HG02571 (cell line): Measurements from ENCODE around the gene CNOT4.
"Not testable (repeated sequence)": the region's sequence is repeated elsewhere in the genome, so short reads cannot be mapped to it uniquely, and the experiment has no call there.

Source experiments
- ATAC-seq: cut with Tn5 transposase; IDR thresholded peaks from one replicate; pipeline ENCODE4 v1.9.1; 2021; ENCODE audit warnings: mild to moderate bottlenecking, moderate library complexity; ENCODE audit not compliant: unreplicated experiment

Gene CNOT4

DNA sequence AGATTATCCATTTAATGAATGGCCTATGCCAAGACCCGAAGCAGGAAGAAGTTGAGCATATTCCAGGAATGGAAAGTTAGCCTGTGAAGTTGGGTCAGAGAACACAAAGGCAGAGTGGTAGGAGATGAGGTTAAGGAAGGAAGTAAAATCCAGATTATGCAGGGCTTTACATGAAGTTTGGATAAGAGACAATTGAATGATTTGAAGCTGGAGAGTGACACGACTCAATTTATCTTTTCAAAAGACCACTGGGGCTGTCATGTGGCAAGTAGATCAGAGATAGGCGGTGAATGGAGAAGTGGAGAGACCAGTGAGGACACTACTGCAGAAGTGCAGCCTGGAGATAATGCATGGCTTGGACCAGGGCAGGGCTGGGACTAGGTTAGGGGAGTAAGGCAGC, 7.2 kb upstream of the CNOT4 start:
- no peak for ATAC-seq

DNA sequence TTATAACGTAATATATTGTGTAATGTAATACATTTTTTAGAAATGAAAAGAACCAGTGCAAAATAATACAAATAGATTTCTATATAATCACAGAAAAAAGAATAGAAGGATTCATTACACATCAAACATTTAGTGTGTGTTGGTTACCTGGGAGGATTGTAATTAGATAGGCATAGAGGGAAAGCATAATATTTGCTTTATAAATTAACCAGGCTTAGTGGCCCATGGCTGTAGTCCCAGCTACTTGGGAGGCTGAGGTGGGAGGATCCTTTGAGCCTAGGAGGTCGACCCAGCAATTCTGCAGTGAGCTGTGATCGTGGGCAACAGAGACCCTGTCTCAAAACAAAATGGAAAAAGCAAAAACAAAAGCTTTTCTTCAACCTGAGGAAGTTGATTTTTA, 5.0 kb upstream of the CNOT4 start:
- no peak for ATAC-seq

DNA sequence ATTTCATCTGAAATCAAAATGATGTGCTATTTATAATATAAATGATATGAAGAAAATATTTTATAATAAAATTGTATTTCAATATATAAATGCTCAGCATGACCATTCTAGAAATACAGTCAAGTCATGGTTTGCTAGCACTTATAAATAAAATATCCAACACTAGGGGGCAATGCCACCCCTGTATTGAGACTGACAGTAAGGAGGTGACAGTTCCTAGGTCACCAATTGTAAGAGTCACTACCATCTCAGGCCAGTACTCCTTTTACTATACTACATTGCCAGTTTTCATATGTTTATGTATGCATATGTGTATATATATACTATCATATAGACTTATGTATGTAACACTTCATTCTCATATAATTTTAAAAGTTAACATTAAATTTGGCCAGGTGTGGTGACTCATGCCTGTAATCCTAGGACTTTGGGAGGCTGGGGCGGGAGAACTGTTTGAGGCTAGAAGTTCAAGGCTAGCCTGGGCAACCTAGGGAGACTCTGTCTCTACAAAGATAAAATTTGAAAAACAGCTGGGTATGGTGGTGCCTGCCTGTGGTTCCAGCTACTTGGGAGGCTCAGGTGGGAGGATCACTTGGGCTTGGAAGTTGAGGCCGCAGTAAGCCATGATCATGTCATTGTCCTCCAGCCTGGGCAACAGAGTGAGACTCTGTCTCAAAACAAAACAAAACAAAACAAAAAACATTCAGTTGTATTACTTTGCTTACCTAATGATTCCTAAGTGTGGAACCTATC, 2.4 kb upstream of the CNOT4 start:
- no peak for ATAC-seq

DNA sequence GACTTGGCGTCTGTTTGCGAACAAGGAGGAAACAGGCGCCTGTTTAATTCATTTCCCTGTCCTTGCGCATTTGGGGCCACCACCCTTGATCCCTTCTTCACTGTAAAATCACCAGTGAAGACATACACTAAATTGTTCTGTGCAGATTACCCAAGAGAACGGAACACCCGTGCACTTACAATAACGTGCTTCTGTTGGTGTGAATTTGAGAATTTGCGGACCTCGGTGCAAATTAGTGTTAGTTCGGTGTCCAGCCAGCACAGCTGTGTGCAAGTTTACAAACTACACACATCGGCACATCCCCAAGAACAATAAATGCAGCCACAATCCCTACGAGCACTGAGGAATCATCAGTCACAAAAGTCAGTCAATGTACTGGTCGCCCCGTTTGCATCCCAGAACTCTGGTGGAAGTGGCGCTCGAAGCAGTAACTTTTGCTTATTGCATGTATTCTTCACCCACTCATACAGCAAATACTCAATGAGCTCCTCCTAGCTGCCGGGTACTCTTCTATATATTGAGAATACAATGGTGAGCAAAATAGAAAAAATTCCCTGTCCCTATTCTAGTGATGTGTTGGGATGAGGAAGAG, 786 bp upstream of the CNOT4 start:
- ATAC-seq, result no peak

DNA sequence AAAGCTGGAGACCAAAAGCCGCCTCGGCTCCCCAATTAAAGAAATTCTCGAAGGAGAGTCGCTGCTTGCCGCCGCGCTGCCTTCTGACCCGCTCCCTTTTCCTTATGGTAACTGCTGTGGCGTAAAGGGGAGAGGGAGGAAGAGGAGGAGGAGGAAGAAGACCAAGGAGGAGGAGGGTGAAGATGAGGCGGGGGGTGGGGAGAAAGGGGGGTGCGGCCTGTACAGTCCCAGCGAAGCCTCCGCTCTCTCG, 388 bp downstream of the CNOT4 start:
- ATAC-seq, result no peak

DNA sequence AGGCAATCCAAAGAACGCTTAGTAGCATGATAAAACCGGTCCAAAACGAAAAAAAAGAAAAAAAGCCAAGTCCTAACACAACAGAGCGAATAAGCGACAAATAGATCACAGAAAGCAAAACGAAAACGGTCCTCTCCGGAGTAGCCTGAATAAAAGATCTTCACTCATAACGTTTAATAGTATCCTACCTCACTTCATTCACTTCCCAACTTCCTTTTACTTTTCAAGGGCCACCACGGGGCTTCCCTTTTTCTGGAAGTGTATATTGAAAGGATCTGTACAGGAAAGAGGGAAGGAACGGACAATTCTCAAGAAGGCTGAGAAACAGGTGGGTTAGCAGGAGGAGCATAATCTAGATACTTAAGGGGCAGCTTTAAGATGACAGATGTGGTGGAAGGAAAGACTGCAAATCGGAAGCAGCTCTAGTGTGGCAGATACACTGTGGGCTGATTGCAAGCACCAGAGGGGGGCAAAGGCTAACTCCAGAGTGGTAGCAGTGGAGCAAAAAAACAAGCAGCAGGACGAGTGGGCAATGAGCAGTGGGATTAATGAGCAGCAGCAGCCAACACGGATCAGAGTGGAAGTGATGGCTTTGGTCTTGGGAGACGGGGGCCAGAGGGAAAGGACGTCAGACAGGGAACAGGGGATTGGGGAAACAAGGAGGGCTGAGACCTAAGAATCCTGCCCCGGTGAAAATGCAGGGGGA, 866 bp downstream of the CNOT4 start:
- no peak for ATAC-seq

DNA sequence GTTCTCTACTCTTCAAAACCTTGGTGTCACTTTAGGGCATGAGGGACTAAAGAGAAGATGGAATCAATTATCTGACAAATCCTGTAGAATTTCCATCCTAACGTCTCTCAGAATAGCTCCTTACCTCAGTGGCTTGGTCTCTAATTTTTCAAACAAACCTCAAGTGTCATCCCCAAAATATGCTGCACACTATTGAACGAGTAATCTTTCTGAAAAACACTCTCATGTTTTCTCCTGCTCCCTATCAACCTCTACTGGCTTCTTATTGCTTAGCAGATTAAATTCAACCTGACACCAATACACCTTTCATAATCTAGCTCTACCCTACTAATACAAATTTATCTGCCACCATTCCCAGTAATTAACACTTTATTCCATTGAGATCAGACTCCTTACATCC, 8.5 kb downstream of the CNOT4 start:
- ATAC-seq, result no peak

DNA sequence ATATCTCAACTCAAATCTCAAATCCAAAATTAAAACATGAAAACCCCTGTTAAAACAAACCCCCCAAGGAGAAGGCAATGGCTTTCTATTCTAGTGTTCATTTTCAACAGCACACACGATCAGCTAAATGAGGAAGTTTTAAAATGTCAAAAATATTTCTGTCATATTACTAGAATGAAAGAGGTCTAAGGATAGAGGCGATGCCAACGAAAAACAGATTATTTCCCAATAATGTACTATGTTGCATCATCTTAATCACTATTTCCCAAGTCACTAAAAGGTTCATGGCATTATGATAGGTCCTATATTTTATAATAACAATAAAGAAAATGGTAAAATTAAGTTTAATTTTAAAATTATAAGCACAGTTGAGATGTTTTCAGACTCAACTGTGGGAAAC, 10.1 kb downstream of the CNOT4 start:
- ATAC-seq, result no peak

DNA sequence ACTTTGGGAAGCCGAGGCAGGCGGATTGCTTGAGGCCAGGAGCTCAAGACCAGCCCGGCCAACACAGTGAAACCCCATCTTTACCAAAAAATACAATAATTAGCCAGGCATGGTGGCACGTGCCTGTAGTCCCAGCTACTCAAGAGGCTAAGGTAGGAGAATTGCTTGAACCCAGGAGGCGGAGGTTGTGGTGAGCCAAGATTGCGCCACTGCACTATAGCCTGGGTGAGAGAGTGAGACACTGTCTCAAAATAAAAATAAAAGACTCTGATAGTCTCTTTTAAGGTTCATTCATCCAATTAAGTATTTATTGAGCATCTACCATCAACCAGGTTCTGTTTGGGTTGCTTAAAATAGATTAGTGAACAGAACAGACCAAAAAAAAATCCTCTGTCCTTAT, 12.7 kb downstream of the CNOT4 start:
- ATAC-seq, result not testable (repeated sequence)

DNA sequence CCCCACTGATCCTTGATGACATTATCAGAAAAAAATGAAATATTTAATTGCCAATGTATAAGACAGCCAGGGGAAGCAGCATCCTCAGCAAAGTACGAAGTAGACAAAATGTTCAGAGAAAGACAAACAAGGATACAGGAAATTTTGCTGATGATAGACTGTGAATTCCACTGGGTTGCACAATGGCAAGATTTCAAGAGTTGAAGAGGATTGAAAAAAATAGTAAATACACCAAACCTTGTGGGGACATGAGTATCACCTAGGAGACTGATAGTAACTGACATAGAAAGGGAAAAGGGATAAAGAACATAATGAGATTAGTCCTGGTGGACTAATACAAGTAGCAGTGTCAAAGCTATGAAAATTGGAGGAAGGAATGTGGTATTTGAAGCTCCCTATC, 16.5 kb downstream of the CNOT4 start:
- ATAC-seq, result no peak

DNA sequence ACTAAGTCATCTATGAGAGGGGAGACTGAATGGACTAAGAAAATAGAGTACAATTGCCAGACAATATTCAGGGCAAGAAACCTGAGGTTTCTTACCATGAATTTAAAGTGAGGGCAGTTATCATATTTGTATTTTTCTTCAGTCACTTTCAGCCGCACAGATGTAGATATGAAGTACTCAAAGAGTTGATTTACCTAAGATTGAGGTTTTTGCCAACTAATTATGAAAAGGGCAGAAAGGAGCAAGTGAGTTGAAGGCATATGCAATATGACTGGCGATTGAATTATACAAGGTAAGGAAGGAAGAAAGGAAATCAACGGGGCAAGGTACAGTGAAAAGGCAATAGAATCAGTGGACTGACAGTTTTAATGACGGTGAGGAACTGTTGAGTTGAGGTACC, 17.8 kb downstream of the CNOT4 start:
- ATAC-seq, result no peak

DNA sequence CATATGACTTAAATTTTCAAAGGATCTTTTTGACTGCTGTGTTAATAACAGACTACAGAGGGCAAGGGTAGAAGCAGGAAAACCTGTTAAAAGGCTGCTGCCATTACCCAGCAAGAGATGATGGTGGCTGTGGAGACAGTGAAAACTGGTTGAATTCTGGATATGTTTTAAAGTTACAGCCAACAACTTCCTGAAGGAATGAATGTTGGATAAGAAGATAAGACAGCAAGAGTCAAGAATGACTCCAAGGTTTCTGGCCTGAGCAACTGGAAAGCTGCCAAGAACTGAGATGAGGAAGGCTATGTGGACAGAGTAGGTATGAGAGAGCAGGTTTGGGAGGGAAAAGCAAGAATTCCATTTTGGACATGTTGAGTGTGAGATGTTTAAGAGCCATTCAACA, 19.1 kb downstream of the CNOT4 start:
- ATAC-seq, result no peak

DNA sequence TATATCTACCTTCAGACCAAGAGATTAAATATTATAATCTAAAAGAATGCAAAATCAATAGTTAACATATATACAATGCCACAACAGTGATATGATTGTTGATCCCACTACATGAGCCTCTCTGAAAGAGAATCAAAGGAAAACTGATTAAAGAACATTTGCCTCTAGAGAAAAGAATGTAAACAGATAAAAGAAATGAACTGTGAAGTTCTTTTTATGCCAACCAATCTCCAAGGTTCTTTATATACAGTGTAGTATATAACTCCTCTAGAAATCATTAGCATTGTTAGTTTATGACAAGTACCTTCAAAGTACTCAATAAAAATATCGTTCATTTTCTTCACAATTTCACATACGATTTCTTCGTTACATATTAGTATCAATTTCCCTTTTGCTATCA, 20.1 kb downstream of the CNOT4 start:
- ATAC-seq, result no peak

DNA sequence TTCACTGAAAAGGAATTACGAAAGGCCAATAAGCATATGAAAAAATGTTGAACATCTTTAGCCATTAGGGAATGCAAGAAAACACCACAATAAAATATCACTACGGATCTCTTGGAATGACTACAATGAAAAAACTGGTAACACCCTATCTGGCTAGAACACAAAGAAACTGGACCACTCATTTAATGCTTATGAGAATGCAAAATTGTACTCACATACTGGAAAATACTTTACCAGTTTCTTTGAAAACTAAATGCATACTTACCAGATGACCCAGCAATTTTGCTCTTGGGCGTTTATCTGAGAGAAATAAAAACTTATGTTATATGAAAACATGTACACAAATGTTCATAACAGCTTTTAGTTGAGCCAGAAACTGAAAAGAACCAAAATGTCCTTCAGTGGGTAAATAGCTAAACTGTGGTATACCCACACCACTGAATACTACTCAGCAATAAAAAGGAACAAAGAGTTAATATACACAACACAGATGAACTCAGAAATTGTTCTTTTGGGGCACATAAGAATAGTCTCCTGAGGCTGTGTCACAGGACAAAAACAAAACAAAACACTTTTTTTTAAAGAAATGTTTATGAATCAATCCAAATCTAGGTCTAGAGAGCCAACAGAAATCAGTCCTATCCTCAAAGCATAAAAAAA, 23.5 kb downstream of the CNOT4 start:
- ATAC-seq, result no peak

DNA sequence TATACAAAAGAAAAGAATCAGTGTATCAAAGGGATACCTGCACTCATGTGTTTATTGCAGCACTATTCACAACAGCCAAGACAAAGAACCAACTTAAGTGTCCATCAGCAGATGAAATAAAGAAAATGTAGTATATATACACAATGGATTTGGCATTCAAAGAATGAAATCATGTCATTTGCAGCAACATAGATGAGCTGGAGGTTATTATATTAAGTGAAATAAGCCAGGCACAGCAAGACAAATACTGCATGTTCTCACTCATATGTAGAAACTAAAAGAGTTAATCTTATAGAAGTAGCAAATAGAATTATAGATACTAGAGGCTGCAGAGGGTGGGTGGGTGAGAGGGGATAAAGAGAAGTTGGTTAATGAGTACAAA, 28.3 kb downstream of the CNOT4 start:
- ATAC-seq, result no peak

DNA sequence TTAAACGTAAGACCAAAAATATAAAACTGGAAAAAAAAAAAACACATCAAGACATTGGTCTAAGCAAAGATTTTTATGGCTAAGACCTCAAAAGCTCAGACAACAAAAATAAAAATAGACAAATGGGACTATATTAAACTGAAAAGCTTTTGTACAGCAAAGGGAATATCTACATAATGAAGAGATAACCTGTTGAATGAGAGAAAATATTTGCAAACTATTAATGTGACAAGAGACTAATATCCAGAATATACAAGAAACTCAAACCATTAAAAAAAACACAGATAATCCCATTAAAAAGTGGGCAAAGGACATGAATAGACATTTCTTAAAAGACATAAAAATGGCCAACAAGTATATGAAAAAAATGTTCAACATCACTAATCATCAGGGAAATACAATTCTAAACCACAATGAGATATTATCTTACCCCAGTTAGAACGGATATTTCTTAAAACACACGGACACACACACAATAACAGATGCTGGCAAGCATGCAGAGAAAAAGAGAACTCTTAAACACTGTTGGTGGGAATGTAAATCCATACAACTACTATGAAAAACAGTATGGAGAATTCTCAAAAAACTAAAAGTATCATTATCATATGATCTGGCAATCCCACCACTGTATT, 28.8 kb downstream of the CNOT4 start:
- no peak for ATAC-seq

DNA sequence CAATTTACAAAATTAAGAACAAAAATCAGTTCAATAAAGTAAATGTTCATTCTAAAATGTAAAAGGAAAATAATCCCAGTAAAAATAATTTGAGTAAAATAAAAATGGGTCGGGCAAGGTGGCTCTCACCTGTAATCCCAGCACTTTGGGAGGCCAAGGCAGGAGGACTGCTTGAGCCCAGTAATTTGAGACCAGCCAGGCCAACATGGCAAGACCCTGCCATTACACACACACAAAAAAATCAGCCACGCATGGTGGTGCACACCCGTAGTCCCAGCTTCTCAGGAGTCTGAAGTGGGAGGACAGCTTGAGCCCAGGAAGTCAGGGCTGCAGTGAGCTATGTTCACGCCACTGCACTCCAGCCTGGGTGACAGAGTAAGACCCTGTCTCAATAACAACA, 34.4 kb downstream of the CNOT4 start:
- no peak for ATAC-seq

DNA sequence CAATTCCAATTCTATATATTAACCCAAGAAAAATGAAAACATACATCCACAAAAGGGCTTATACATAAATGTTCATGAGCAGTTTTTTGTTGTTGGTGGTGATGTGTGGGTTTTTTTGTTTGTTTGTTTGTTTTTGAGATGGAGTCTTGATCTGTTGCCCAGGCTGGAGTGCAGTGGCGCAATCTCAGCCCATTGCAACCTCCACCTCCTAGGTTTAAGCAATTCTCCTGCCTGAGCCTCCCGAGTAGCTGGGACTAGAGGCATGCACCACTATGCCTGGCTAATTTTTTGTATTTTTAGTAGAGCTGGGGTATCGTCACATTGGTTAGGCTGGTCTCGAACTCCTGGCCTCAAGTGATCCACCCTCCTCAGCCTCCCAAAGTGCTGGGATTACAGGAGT, 40.2 kb downstream of the CNOT4 start:
- ATAC-seq, result not testable (repeated sequence)

DNA sequence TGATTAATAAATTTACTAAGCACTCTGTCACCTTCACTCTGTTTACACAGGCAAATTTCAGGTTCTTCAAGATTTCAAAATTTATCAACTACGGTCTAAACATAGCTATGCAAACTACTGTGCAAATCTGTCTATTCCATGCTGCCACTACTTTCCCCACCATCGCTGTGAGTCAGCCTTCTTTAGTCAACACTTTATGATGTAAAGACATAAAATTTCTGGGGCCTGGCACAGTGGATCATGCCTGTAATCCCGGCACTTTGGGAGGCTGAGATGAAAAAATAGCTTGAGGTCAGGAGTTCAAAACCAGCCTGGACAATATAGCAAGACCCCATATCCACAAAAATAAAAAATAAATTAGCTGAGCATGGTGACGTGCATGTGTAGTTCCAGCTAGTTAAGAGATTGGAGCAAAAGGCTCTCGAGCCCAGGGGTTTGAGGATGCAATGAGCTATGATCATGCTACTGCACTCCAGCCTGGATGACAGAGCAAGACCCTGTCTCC, 42.6 kb downstream of the CNOT4 start:
- ATAC-seq, result no peak

DNA sequence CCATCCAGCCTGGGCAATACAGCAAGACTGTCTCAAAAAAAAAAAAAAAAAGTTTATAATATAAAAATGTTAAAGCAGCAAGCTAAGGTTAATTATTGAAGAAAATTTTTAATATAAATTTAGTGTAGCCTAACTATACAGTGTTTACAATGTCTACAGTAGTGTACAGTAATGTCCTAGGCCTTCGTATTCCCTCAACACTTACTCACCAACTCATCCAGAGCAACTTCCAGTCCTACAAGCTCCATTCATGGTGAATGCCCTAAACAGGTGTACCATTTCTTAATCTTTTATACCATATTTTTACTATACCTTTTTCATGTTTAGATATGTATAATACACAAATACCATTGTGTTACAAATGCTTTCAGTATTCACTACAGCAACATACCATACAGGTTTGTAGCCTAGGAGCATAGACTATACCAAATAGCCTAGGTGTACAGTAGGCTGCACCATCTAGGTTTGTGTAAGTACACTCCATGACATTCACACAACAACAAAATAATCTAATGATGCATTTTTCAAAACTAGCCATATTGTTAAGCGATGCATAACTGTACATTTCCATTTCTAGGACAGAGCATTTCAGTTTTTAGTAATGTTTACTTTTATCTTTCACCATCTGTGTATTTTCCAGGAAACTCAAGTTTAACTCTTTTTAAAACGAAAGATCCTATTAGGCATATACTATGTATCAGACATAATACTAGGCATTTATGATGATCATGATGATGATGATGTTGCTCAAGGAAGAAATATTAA, 43.3 kb downstream of the CNOT4 start:
- no peak for ATAC-seq

DNA sequence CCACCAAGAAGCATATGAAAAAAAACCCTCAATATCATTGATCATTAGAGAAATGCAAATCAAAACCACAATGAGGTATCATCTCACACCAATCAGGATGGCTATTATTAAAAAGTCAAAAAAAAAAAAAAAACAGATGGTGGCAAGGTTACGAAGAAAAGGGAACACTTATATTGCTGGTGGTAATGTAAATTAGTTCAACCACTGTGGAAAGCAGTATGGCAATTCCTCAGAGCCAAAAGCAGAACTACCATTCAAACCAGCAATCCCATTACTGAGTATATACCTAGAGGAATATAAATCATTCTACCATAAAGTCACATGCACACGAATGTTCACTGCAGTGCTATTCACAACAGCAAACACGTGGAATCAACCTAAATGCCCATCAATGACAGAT, 46.0 kb downstream of the CNOT4 start:
- no peak for ATAC-seq
